GOT3 (cell line): ENCODE results near the gene SLC25A13.

ENCODE experiments used
- DNase-seq: peaks from one replicate; lab custom pipeline; 2025; ENCODE audit warnings: mixed read lengths; lab: John Stamatoyannopoulos, UW

The SLC25A13 gene

DNA sequence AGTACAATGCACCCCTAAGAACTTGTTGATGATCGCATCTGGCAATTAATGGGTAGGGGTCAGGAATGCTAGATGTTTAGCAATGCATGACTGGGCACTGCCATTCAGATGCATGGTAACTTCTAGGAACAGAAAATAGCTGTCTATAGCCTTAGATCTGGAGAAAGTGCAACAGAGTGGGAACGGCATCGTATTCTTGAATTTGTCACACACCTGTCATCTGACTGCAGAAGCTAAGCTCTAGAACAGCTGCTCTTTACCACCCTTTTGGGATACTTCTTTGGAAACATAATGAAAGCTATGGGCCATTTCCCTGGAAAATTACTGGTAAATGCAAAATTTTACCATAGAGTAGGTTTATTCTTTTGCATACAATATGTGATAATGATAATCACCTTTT lies 118.1 kb downstream of the SLC25A13 start:
- DNase-seq, result no peak

DNA sequence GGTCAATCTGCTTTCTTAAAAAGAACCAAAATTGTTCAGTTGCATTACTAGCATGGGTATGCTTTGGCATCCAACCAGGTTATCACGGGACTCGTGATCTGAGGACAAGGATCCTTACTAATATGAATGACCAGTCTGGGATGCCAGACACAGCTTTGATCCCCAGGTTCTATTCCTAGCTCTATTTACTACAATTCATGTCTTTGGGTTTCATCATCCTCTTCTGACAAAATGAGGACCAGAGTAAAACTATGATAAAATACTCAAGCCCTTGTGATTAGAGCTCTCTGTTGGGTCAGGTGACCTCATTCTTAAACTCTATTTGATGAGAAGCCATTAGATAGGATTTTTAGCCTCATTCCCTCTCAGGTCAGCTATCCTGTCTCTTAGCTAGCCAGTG lies 119.8 kb downstream of the SLC25A13 start:
- DNase-seq, result no peak

DNA sequence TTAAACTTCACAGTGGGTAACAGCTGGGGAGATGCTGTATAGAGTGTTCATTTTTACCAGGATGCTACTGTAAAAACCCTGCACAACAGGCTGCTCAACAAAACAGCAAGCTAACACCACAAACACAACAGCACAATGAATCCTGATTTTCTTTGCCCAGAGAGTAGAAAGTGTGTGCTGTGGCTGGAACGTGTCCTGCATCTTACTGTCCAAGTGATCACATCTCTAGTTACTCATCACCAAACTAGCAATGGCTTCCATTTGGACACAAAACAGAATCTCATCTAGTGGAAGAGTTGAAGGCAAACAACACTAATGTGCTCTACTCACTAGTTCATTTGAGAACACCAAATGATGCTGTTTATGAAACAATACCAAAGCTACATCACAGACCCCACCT lies 121.2 kb downstream of the SLC25A13 start:
- no peak for DNase-seq

DNA sequence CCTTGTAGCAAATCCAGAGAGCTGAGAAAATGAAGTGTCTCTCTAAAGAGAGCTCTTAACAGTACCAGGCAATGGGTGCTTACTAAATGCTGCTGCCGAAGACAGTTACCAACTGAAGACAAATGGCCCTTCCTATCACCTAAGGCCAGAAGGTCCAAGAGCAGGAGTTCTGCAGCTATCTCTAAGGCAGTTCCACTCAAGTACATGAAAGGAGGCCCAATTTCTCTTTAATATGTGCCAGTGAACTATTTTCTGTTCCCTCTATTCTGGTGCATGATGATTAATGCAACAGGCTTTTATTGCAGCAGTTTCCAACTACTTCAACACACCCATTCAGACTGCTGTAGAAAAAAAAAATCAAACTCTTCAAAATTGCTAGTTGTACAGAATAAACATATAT lies 122.5 kb downstream of the SLC25A13 start:
- no peak for DNase-seq

DNA sequence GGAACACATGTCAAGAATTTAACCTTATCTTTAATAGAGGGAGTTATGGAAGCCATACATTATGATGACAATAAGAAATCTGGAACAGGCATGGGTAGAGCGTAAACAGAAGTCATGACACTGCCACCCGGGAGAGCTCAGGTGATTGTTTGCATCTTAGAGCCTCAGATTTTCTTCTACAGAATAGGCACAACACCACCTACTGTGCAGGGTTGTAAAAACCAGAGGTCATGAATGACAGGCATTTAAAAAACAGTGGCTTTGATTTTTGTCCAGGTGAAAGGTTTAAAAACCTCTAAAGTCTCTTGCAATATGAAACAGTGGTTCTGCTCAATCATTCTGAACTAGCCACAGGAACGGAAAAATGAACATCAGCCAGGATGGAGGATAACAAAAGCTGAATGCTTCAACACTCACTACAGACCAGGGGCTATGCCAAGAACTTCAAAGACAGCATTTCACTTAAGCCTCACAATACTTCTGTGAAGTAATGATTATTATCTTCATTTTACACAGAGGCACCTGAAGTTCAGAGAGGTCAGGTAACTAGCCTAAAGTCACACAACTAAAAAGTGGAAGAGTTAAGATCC lies 123.8 kb downstream of the SLC25A13 start:
- no peak for DNase-seq

DNA sequence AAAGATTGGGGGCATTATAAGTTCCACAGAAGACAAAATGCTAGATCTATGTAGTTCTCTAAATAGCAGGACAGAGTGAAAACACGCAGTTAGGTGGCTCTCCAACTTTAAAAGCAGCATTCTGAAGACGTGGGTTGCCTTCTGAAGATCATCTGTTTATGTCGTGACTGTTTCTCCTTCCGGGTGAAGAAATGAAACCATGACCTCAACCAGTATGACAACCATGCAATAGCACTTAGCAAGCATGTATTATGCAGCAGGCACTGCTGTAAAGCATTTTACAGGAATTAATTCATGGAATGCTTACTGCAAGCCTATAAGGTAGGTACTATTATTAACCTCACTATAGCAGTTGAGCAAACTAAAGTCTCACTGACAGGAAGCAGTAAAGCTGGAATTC lies 125.2 kb downstream of the SLC25A13 start:
- DNase-seq, result no peak

DNA sequence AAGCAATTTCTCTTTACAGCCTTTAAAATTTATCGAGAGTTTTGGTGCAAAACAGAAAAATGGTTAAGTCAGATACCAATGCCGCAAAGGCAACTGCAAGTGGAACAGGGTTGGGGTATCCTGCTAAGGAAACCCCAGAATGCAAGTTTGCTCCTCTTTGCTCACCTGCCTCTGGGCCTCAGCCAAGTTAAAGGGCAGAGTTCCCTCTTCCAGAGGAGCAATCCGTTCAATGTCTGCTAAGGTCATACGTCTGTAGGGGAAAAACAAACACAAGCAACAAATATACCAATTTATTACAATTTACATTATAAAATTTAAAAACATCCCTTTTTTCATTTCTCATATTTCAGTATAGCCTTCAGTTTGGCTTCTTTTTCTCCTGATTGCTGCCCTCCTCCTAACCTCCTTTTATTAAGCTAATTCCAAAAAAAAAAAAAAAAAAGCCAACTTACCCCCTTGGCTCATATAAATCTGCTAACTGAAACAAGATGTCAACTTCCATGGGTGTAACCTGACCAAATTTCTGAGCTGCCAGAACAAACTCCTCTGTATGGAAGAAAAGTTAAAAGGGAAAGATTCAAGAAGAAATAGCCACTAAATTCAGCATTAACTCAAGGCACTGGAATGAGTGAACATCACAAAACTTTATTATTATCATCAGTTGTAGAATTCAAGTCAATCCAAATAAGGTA lies 132.6 kb downstream of the SLC25A13 start:
- DNase-seq, result no peak

DNA sequence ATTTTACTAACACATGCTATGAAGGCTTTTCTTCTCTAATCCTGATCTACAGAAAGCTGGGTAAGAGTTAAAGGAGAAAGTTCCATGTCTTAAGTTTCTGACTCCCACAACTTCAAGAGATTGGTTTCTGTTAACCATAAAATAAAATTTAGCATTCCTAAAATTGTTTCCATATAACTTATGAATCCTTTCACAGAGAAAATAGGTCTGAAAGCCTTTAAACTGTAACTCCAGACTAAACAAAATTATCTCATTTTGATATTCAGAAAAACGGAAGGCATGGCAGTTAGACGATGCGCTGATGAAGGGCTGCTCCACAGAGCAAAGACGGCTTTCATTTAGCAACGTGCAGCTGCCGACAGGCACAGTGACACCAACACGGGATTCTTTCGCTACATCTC lies 133.3 kb downstream of the SLC25A13 start:
- no peak for DNase-seq

DNA sequence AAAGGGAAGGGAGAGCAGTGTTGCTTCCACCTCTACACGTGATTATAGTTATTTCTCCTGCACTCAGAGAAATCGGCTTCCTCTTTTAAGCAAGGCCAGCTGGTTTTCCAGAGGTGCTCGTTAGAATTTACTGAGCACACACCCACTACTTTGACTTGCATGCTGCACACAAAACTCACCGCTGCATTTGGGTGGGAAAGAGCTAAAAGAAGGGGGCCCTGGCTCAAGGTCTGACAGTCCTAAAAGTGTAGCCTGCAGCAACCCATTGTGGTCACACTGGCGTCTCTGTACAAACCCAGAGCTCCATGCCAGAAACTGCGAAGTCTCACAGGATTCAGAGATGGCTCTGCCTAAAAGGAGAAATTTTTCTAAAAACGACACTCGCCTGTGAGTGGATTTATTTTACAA lies 133.7 kb downstream of the SLC25A13 start:
- DNase-seq, result no peak

DNA sequence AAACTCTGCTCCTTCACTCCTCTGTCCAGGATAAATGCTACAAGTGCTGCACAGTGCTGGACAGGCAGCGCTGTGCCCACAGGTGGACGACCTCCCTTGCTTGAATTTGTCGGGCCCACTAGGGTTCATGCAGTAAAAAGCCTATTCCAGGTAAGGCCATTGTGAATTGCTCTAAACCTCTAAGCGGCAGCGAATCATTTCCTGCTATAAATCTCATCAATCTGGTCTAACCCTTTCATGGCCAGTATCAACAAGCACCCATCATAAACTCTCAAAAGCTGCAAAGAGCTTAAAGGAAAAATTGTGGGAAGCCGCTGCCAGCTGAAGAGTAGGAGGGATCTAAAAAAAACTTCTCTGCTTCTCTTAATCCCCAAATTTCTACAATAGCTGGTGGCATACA lies 134.2 kb downstream of the SLC25A13 start:
- no peak for DNase-seq

DNA sequence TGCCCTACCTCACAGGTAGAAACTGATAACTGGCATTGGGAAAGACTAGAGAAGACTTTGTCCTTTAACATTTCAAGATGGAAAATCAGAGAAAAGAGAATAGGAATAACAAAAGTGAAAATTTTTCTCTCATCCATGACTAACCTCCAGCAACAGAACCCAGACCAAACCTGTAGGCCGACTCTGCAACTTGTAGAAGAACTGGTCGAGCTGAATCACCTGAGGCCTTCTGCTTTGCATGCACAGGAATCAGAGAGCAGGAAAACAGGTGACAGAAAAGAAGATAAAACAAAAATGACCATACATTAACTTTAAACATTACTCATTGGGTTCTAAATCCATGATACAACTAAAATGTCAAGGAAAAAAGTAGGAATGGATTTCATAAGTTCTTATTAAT lies 137.1 kb downstream of the SLC25A13 start:
- no peak for DNase-seq

DNA sequence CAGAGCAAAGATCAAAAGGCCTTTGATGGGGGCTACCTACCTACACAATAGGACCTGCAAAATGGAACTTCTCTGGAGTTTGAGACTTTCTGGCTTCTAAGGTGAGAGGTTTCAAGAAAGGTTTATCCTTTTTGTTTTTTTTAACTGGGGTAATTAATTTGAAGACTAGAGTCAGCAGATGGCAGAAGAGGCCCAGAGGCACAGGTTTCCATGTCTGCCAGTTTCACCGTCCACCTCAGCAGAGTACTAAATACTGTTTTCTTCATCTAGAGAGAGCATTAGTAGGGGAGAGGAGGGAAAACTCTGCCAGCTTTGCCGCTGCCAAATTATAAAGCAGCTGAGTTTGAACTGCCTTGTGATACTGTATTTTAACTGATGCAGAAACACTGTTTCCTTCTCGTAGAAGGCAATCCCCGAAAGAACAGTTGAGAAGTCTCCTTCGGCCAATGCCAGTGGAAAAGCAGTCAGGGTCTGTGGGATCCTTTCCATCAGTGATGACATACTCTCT lies 138.7 kb downstream of the SLC25A13 start:
- DNase-seq, result no peak

DNA sequence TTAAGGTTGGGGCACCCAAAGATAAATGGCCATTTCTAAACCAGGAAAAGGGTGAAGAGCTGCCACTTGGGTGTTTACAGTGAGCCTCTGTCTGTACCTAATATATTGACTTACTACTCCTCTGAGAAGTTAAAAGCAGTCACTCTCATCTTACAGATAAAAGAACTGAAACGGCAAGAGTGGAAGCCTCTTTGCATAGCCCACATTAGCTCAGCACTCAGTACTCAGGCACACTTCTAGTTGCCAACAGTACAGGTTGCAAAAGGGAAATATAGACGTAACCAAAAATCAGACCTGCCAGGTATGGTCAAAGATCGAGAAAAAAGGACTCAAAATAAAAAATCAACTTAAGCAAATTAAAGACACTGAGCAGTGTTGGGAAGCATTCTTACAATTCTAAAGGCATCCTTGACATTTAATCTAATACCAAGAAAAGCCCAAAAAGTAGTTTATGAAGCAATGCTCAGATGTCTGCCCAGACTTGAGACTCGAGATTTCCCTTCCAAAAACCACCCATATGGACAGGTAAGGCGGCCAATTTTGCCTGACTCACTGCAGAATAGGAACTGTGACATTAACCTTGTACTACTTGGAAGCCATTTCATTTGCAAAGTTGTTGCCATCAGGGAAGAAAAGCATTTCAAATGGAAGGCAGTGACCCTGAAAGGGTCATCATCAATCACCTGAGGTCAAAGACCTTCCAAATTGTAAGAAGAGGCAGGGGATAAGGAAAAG lies 139.3 kb downstream of the SLC25A13 start:
- DNase-seq, result no peak

DNA sequence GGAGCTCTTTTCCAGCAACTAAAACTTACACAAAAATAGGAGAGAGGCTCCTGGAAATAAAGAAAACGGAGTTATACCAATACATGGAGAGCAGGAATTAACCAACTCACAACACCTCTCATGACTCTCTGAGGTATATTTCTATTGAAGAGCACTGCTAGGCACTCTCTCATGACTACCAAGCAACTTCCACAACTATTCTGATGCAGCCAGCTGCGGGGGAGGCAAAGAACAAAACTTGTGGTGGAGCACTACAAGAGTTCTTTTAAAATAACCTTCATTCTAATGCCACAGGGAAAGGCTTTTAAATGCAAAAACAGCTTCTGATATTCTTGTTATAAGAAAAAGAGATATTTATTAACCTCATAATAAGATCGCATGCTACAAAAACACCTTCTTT lies 140.7 kb downstream of the SLC25A13 start:
- no peak for DNase-seq

DNA sequence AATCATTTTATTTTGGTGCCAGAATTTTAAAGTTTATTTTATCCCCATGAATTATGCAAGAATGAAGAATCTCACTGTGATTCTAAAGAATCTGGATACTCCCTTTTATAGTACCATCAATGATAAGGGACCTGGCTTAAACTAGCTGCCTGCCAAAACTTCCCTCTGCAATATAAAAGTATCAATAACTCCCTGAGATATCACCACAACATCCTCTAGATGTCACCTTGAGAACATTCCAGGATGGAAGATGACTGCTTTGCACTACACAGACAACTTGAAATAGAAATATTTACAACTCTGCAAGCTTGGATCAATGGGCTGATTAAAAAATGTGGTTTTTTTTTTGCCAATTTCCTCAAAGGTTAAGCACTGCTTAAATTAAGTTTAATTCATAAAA lies 142.1 kb downstream of the SLC25A13 start:
- DNase-seq, result no peak

DNA sequence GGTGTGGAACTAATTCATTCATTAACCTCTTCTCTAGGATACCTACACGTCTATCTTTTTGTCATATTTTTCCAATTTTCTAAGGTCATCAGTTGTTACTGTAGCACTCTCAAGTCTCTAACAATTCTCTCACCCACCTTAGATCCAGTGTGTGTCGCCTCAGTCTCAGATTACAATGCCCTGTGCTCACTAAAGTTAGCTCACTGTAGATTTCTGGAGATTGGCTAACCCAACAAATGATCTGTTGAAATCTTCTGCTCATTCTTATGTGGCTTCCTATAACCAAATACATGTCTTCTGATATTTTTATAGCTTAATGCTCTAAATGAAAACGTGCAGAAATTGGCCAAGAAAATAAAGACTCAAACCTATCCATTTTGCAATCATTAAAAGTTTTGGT lies 142.6 kb downstream of the SLC25A13 start:
- DNase-seq, result no peak

DNA sequence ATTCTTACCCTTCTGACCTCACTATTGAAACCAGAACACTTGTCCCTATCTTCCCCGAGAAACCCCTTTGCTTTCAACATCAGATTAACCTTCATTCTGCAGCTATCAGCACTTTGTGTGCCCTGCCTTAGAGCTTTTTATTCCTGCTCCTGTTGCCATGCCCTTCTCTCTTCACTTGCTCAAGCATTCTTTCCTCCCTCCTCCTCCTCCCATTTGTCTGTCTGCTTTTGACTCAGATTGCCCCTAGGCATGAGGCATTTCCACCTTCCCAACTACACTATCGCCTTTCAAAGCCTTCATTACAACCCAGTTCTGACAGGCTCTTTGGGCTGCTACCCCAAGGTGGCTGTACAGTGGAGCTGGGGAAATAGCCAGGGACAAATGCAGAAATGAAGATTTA lies 143.3 kb downstream of the SLC25A13 start:
- DNase-seq, result no peak

DNA sequence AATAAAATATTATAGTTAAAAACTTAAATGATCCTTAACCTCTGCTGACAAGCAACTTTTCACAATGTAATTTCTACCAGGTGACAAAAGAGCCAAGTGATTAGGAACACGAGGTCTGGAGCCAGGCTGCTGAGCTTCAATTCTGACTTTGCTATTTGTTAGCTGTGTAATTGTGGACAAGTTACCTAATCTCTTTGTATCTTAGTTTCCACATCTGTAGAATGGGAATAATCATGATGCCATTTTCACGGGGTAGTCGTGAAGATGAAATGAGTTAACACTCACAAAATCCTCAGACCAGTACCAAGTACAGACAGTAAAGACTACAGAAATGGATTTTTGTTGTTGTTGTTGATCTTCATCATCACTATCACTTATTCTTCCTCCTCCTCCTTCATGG lies 144.5 kb downstream of the SLC25A13 start:
- no peak for DNase-seq

DNA sequence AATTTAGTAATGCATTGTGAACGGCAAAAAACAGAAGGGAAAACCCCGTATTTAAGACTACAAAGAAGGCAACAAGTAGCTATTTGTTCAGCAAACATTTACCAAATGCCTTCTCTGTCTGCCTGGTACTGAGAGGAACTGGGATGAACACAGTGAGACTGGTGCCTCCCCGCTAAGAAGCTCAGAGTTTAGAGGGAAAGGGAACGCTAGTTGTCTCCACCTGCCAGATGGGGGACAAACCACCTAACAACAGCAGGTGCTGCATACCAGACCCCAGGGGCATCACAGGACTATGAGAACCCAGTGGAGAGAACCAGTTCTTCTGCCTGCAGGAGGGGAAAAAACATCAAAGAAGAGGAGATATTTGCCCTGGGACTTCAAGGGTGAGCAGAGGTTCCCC lies 147.1 kb downstream of the SLC25A13 start:
- DNase-seq, result no peak

DNA sequence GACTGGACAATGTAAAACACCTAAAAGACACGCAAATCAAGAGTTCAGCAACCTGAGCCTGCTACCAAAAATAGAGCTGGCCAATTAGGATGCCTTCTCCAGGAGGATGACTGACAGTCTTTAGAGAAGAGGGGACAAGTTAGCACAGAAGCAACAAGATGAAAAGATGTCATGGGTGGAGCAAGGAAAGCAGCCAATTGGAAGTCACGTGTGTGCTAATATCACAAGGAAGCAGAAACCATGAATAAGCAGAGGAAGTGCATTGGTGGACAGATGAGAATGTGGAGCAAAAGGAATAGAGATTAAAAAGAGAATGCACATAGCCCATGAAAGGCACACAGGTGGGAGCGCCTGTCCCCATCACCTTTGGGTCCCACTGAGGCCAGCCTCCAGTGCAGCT lies 148.1 kb downstream of the SLC25A13 start:
- DNase-seq, result no peak

DNA sequence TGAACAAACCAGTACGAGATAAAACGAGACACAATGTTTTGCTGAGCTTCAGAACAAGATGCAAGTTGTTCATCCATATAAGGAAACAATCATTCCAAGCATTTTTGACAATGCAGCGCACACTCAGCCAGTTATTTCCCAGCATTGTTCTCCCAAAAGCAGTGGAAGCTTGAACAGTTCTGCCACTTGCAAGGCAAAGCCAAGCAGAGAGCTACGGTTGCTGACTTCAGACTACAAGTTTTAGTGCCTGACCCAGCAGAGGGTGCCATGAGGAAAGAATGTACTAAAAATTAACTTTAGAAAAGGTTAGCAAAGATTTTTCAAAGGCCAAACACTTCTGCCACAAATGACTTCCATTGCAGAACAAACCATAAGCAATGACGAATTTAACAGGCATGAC lies 152.5 kb downstream of the SLC25A13 start:
- DNase-seq, result no peak

DNA sequence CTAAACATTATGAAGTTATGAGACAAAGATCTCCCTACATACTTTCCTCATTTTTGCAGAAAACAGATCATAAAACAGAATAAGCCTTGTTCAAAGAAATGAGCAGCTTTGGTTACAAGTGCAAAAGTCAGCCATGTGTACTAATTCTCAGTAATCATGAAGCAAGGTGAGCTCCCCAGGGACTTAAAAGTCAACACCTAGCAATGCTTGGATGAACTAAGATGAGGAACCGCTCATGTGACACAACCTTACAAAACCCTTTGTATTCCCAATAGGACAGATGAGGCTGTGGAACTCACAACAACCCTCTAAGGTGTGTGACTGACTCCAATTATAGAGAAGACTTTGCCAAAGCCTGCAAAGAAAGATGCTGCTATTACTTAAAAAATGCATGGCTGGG lies 154.5 kb downstream of the SLC25A13 start:
- no peak for DNase-seq

DNA sequence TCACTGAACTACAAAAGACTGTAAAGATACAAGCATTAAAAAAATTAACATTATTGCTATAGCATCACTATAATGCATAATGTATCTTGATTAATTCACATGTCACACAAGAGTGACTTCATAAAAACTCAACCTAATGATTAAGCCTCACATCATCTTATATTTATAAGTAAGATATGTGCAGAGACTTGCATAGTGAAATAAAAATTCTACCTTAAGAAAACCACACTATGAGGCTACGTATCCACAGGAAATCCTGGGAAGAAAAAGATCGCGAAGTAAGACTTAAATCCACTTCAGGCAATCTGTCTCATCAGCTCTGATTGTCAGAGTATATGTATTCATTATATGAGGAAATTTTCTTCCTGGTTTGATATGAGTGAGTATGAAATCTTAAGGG lies 160.0 kb downstream of the SLC25A13 start:
- no peak for DNase-seq
